ENCODE results near the gene USF3.

USF3 gene

DNA sequence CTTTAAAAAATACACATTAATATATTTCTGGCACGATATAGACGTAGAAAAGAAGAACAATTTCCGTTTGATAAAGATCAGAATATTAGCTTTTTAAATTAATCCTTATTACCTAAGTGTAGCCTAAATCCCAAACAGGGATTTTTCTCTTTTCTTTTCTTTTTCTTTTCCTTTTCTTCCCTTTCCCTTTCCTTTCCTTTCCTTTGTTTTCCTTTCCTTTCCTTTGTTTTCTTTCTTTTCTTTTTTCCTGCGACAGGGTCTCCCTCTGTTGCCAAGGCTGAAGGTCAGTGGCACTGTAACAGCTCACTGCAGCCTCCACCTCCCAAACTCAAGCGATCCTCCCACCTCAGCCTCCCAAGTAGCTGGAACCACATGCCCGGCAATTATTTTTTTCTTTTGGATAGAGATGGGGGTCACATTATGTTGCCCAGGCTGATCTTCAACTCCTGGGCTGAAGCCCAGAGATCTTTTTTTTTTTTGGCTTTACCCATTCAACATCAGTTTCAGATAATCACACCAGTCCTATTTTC, 1.8 kb upstream of the USF3 start:
- DNase-seq (ENCODE audit: low read depth), result no peak

- DNase-seq (ENCODE audit: low read depth), result no peak
These were observed 1.2 kb upstream of the USF3 start for GRCh38 chr3:113697500-113698090.

GRCh38 chr3:113696658-113697499, 437 bp upstream of the USF3 start:
- DNase-seq (ENCODE audit: low read depth), result peak; percentile 98

DNA sequence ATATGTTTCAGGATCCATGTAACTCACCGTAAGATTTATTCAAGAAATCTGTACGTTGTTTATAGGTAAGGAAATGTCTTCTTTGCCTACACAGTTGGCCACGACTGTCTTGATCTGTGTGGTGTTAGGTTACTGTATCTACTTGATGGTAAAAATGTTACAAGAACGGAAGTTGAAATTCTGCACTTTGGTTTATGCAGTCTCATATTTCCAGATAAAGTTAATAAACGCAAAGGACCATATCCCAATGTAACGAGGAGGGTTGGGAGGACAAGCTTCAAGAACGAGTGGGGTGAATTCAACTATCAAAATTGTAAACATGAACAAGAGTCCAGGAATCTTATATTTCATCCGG, 1.0 kb downstream of the USF3 start:
- no peak for DNase-seq (ENCODE audit: low read depth)

DNA sequence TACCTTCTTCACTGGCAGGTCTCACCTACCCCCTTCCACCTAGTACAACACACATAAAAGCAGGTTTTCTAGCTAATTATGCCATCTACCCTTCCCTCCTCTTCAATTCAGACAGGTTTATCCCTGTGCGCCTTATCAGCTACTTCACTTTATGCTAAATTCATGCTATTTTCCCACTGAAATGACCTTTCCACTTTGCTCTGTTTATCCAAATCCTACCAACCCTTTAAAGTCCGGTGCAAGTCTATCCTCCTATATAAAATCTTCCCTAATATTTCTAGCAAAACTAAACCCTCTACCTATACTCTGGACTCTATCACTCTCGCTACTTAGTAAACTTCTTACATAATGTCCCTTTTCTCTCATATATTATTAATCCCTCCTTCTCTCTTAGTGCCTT, 6.0 kb downstream of the USF3 start:
- no peak for DNase-seq (ENCODE audit: low read depth)

DNA sequence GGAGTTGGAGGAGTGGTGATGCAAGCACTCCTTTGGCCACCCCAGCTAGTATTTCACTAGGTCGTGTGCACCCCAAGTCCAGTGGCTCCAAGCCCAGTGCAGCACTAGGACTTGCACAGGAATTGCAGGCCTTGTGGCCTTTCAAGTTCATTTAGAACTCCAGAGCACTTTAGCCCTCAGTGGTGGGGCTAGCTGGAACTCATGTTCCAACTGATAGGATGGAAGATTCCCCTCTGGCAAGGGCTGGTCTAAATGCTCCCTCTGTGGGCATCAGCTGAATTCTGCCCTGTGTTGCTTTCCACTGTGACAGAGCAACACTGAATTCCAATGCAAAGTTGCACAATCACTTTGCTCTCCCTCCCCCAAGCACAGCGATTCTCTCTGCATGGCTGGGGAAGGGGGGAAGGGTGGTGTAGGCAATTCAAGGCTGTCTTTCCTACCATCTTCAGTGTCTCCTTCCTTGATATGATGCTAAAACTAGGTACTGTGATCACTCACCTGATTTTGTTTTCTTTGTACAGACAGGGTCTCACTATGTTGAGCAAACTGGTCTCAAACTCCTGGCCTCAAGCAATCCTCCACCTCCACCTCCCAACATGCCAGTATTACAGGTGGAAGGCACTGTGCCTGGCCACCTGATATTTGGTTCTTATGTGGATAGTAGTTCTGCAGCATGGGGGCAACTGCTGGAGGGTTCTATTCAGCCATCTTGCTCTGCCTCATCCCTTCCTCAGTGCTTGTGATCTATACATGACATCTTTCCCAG, 10.3 kb downstream of the USF3 start:
- peak; percentile 25 for DNase-seq (ENCODE audit: low read depth)

DNA sequence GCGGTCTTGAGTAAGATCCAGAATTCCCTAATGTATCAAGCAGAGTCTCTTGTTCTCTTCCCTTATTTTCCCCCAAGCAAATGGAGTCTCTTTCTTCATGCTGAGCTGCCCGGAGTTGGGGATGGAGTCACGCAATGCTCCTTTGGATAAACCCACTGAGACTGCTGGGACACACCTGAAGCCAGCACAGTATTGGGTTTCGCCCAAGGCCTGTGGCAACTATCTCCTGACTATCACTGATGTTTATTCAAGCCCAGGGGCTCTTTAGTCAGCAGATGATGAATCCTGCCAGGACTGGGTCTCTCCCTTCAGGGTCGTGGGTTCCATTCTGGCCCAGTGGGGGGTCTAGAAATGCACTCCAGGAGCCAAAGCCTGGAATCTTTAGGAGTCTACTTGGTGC, 11.3 kb downstream of the USF3 start:
- no peak for DNase-seq (ENCODE audit: low read depth)

DNA sequence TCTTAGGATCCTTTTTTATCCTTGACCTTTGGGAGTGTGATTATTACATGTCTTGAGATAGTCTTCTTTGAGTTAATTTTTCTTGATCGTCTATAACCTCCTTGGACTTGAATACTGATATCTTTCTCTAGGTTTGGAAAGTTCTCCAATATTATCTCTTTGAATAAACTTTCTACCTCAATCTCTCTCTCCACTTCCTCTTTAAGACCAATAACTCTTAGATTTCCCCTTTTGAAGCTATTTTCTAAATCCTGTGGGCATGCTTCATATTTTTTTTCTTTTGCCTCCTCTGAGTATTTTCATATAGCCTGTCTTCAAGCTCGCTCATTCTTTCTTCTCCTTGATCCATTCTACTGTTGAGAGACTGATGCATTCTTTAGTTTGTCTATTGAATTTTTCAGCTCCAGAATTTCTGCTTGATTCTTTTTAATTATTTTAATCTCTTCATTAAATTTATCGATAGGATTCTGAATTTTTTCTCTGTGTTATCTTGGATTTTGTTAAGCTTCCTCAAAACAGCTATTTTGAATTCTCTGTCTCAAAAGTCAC, 12.1 kb downstream of the USF3 start:
- no peak for DNase-seq (ENCODE audit: low read depth)

- no peak for DNase-seq (ENCODE audit: low read depth)
These were observed 17.7 kb downstream of the USF3 start for GRCh38 chr3:113678773-113679172.

GRCh38 chr3:113677737-113678136, 18.7 kb downstream of the USF3 start:
- no peak for DNase-seq (ENCODE audit: low read depth)

DNA sequence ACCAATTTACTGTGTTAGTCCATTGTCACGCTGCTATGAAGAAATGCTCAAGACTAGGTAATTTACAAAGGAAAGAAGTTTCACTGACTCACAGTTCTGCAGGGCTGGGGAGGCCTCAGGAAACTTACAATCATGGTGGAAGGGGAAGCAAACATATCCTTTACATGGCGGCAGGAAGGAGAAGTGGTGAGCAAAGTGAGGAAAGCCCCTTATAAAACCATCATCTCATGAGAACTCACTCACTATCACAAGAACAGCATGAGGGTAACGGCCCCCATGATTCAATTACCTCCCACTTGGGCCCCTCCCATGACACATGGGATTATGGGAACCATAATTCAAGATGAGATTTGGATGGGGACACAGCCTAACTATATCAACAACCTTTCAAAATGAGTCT, 20.2 kb downstream of the USF3 start:
- DNase-seq (ENCODE audit: low read depth), result no peak

DNA sequence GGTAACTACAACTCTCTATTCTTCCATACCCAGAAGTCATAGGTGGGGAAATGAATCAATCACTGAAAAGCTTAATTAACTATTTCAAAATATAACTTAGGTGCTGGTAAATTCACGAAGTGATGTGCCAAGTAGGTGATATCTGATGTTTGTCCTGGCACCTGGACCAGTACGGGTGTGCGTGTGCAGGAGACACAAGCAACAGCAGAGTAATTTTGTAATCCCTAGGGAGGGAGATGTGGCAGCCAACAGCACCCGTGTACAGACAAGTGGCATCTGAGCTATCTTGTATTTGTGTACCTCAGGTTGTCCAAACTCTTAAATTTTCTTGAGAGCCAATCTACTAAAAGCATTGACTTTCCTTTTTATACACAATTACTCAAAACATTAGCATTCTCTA, 22.8 kb downstream of the USF3 start:
- DNase-seq (ENCODE audit: low read depth), result no peak

DNA sequence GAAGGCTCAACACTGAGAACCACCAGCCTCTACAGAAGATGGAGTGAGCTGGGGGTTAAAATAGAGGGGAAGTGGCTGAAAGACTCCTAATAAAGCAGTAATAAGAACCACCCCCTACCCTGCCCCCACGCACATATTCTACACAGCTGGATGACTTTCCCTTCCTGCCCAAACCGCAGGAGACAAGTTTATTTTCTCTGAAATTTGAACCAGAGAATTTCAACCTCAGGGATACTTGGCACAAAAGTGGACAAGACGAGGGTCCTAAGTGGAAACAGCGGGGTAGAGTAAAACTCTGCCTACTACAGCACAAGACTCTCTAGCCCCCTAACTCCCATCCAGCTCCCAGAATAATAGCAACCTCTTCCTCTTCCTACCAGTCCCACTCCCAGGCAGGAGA, 28.4 kb downstream of the USF3 start:
- no peak for DNase-seq (ENCODE audit: low read depth)

DNA sequence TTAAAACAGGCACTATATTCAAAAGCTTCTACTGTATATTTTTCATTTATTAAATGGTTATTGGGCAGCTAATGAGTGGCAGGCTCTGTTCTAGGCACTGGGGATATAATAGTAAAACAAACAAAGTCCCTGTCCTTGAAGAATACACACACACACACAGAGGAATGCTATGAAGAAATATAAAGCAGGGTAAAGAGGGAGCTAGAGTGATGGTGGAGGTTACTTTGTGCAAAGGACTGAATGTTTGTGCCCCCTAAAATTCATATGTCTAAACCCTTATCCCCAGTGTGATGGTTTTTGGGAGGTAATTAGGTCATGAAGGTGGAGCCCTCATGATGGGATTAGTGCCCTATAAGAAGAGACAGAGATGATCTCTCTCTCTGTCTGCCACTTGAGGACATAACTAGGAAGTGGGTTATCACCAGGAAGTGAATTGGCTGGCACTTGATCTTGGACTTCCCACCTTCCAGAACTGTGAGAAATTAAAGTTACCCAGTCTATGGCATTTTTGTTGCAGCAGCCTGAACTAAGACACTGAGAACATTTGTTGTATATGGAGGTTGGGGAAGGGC, 31.8 kb downstream of the USF3 start:
- DNase-seq (ENCODE audit: low read depth), result no peak

DNA sequence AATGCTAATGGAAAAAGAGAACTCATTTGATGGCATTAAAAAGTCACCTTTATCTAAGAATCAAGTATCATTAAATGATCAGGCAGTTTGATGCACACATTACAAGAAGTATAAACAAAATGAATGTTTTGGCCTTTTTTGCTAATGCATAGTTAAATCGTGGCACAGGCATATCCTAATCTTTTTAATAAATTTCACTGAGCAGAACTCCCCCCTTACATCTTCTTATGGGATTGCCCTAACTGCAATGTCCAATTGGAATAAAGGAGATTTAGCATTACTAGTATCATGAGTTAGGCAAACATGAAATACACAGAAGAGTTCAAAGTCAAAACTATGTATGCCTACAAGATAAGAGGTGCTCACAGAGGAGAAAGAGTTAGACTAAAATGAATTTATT, 32.7 kb downstream of the USF3 start:
- DNase-seq (ENCODE audit: low read depth), result no peak

DNA sequence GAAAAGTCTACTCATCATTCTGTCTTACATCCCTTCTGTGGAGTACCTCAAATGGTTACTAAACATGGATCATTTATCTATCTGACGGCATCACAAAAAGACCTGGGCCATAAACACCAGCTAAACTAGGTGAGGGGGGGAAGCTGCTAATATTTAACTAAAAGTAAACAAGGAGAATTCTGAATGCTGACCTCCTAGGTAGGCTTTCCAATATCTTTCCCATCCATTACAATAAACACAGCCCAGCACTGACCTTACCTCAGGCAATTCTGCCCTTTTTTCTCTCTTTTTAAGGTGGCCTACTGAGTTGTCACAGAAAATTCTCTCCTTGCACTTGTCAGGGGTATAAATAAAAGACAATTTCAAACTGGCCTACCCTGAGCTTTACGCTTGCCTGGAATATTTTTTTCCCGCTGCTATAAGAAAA, 33.1 kb downstream of the USF3 start:
- DNase-seq (ENCODE audit: low read depth), result no peak

GRCh38 chr3:113662824-113663223, 33.6 kb downstream of the USF3 start:
- no peak for DNase-seq (ENCODE audit: low read depth)

GRCh38 chr3:113660896-113661295, 35.5 kb downstream of the USF3 start:
- DNase-seq (ENCODE audit: low read depth), result no peak

GRCh38 chr3:113660458-113660857, 36.0 kb downstream of the USF3 start:
- no peak for DNase-seq (ENCODE audit: low read depth)

DNA sequence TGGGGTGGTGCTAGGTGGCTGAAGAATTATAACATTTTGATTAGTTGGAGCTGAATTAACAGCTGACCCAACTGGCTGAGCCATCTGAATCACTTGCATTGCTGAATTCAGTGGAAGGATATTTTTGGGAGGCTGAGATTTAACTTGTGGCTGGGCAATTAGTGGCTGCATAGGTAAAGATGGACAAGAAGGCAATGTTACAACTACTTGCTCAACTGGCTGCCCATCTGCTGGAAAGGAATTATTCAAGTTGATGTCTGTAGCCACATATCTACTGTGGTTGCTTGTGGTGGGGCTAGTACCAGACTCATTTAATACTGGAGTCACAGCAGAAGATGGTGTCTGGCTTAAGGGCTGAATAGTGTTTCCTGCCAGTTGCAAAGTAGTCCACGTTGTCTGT, 36.4 kb downstream of the USF3 start:
- DNase-seq (ENCODE audit: low read depth), result no peak

DNA sequence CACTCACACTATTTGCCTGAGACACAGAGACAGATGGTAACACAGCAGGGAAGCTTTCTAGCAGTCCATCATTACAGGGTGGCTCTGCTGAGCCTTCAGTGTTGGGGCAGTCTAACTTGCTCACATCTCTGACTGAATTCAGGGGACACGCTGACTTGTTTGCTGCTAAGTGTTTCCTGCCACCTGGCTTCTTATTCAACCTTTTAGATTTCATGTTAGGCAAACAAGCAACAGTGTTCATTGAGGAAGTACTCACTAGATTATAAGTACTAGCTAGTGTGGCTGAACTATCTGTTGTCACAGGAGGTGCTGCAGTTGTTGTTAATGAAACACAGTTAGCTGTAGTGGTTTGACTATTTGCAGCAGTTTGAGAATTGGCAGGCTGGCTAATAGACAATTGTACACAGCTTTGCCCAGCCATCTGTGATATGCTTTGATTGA, 37.3 kb downstream of the USF3 start:
- DNase-seq (ENCODE audit: low read depth), result no peak

DNA sequence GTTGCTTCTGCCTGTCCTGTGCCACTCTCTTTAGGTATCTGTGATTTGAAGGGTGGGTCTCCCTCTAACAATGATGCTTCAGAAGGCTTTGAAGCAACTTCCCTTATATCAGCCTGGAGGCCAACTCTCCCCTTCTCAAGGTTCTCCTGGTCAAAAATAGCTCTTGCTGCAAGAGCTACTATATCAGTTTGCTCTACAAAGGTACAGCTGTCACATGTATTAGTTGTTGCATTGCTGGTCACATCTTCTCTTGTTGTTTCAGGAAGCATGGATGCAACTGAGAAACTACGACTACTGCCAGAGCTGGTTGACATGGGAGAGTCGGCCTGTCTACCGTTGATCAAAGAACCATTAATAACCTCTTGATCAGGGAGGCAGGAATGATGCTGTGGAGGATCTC, 38.3 kb downstream of the USF3 start:
- no peak for DNase-seq (ENCODE audit: low read depth)

All from GM04504 (cell line).